GM12872 (cell line): ENCODE measurements around the gene UNC13A.

Experiments used
- CTCF ChIP-seq: IDR thresholded peaks from 3 replicates; pipeline ENCODE4 v1.5.1; 2011; ENCODE audit warnings: low read depth, mild to moderate bottlenecking, low read length, moderate library complexity; ENCODE audit not compliant: insufficient read depth

The UNC13A gene

GRCh38 chr19:17564781-17565180 lies 123.4 kb downstream of the UNC13A start:
- no peak for TF ChIP-seq CTCF

GRCh38 chr19:17562561-17562960 lies 125.6 kb downstream of the UNC13A start:
- no peak for TF ChIP-seq CTCF

- TF ChIP-seq CTCF = no peak
These were observed 126.1 kb downstream of the UNC13A start for GRCh38 chr19:17562097-17562496.

- no peak for TF ChIP-seq CTCF
These were observed 128.0 kb downstream of the UNC13A start for GRCh38 chr19:17560205-17560595.

GRCh38 chr19:17557466-17557865 lies 130.7 kb downstream of the UNC13A start:
- TF ChIP-seq CTCF = no peak

- TF ChIP-seq CTCF = no peak
These were observed 131.2 kb downstream of the UNC13A start for GRCh38 chr19:17556995-17557394.

- no peak for TF ChIP-seq CTCF
These were observed 132.0 kb downstream of the UNC13A start for GRCh38 chr19:17555929-17556813.
